ENCODE results near the gene RNF121. TPM values are rescaled to one million over a fixed set of nuclear protein-coding genes. Genes with fewer than 3 reads are reported as not detected.

Gene RNF121
- total RNA-seq, 1 donor from 2014 or later, result 30.9 TPM

DNA sequence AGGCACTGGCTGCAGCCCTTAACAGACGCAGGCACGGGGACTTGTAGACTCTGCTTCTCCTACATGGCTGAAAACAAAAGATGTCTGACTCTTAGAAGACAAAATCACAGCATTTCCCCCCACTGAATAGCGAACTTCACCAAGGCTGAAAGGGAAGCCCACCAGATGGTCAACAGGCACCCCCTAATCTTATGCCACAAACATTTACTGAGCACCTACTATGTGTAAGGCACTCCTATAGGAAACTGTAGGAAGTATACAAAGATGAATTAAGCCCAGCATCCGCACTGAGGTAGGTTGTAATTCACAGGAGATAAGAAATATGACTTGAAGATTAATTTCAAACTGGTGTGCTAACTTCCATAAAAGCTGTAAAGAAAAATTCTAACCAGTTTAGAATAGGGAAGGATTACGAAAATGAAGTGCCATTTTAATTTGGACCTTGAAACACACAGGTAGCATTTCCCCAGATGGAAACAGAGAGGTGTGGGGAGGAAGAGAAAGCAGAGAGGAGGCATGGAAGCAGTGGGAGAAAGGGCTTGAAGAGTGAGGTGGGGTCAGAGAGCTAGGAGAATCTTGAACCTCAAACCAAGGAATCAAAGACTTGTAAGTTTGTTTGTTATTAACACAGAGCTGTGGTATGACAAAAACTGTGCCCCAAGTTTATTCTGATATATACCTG, 113.4 kb downstream of the RNF121 start:
- H3K36me3 ChIP-seq (ENCODE audit: control insufficient read depth, insufficient read depth, low read length), result no peaks in the 10 kb centered on the region
- TF ChIP-seq, protein P1, sequence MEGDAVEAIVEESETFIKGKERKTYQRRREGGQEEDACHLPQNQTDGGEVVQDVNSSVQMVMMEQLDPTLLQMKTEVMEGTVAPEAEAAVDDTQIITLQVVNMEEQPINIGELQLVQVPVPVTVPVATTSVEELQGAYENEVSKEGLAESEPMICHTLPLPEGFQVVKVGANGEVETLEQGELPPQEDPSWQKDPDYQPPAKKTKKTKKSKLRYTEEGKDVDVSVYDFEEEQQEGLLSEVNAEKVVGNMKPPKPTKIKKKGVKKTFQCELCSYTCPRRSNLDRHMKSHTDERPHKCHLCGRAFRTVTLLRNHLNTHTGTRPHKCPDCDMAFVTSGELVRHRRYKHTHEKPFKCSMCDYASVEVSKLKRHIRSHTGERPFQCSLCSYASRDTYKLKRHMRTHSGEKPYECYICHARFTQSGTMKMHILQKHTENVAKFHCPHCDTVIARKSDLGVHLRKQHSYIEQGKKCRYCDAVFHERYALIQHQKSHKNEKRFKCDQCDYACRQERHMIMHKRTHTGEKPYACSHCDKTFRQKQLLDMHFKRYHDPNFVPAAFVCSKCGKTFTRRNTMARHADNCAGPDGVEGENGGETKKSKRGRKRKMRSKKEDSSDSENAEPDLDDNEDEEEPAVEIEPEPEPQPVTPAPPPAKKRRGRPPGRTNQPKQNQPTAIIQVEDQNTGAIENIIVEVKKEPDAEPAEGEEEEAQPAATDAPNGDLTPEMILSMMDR (IDR thresholded peaks at IDR 0.05; ENCODE audit: insufficient read depth, low read length, poor library complexity, severe bottlenecking), result no peak
- peak overlapping the region; percentile 55 for H3K4me3 ChIP-seq (ENCODE audit: low read depth, low read length)
- H3K27me3 ChIP-seq (ENCODE audit: control insufficient read depth, insufficient read depth, low read length), result no peaks in the 10 kb centered on the region
- DNase-seq (ENCODE audit: low read depth), result no peak

DNA sequence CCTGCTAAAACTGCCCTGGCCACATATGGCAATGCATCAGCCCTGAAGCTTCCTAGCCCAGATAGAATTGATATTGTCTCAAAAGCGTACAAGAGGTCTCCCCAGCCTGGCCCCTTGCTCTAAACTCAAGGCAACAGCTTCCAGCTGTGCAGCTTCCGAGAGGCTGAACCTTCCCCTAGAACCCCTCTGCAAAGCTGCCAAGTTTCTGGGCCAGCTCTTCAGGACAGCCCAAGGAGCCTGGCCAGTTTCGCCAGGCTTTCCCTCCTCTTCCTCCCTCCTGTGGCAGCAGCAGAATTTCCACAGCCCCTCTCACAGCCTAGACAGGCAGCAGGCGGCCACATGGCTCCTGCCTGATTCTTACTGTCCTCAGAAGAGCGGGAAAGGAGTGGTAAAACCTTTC, 117.0 kb downstream of the RNF121 start:
- H3K27me3 ChIP-seq (ENCODE audit: control insufficient read depth, insufficient read depth, low read length), result no peaks in the 10 kb centered on the region
- no peak overlapping the region for H3K4me3 ChIP-seq (ENCODE audit: low read depth, low read length)
- no peaks in the 10 kb centered on the region for H3K36me3 ChIP-seq (ENCODE audit: control insufficient read depth, insufficient read depth, low read length)
- no peak for DNase-seq (ENCODE audit: low read depth)
- TF ChIP-seq, protein P1 (IDR thresholded peaks at IDR 0.05; ENCODE audit: insufficient read depth, low read length, poor library complexity, severe bottlenecking), result no peak

Other genes starting within 250 kb of the RNF121 start
- gene DEFB108B, start 95.8 kb upstream of the RNF121 start, total RNA-seq, result not detected in 2 replicates
- not detected in 2 replicates for gene DEFB131B, start 50.6 kb upstream of the RNF121 start, total RNA-seq
- gene XNDC1N, start 452 bp upstream of the RNF121 start, total RNA-seq, result 2.2 and 7.1 TPM in 2 replicates
- gene IL18BP, start 69.9 kb downstream of the RNF121 start, total RNA-seq, result 2.9 and 6.4 TPM in 2 replicates
- 144 and 157 TPM in 2 replicates for gene NUMA1, start 151.5 kb downstream of the RNF121 start, total RNA-seq
- gene LRRC51, start 151.8 kb downstream of the RNF121 start, total RNA-seq, result 5.7 and 7.3 TPM in 2 replicates
- gene LAMTOR1, start 174.3 kb downstream of the RNF121 start, total RNA-seq, result 201 and 207 TPM in 2 replicates
- gene TOMT, start 176.9 kb downstream of the RNF121 start, total RNA-seq, result not detected in 2 replicates
- 31.7 and 31.8 TPM in 2 replicates for gene ANAPC15, start 183.6 kb downstream of the RNF121 start, total RNA-seq
- 0.34 TPM in 1 of 2 replicates, not detected in the other for gene FOLR3, start 206.7 kb downstream of the RNF121 start, total RNA-seq

All from kidney epithelial cell (primary cell).